DMS79 treated with DMSO at 0.1 percent for 48 hours (cell line): ENCODE data around the gene S100A9.
"Not testable (repeated sequence)": the region's sequence is repeated elsewhere in the genome, so short reads cannot be mapped to it uniquely, and the experiment has no call there.

ENCODE experiments used
- DNase-seq: peaks from one replicate; lab custom pipeline; 2025; lab: John Stamatoyannopoulos, UW

Gene S100A9

DNA sequence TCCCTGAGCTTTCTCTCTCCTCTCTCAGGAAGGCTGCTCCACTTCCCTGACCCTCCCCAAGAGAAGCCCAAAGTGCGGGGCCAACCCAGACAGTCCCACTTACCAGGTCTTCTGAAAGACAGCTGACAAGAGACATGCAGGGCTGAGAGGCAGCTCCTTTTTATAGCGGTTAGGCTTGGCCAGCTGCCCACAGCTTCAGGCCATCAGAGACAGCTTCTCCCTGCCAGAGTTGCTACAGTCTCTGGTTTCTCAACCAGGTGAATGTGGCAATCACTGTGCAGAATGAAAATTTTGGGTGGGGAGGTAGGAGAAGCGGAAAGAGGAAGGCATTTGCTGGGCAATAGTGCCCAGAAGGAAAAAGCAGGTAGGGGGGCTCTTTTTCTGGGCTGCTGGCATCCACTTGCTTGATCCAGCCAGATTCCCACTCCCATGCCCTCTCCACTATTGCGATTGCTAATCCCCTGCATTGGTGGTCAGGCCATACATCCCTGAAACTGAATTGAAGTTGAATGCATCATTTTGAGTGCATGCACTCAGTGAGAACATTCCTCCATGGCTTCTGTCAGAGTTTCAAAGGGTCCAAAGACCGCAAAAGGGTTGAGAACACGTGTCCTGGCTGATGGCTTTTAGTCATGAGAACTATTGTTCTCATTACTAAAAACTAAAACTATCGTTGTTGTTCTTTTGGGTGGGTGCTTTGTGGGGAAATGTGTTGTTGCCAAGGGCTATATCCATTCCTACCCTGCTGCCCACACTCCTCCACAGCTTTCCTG, 33.5 kb downstream of the S100A9 start, which contains the start of gene S100A8:
Gene S100A8, minus strand, starts transcription at position 136 of the 773 bp plus-strand sequence. CDS start 538 bp downstream, outside the sequence.
- no peak for DNase-seq

- DNase-seq, result no peak
These were observed 34.6 kb downstream of the S100A9 start for GRCh38 chr1:153392258-153392657.

DNA sequence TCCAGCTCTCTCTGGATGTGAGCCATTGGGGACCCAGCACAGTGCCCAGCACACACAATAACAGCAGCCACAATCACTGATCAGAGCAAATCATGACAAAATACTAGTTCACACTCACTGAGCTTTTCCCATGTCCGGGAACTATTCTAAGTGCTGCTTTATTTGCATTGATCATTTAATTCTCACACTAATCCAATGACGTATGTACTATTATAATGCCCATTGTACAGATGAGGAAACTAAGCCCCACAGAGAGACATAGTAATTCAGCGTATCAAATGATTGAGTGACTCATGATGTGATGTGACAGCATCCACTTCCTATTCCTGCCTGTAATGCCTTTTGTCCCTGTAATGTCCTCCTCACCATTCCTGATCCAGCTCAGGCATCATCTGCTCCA, 35.2 kb downstream of the S100A9 start:
- no peak for DNase-seq

DNA sequence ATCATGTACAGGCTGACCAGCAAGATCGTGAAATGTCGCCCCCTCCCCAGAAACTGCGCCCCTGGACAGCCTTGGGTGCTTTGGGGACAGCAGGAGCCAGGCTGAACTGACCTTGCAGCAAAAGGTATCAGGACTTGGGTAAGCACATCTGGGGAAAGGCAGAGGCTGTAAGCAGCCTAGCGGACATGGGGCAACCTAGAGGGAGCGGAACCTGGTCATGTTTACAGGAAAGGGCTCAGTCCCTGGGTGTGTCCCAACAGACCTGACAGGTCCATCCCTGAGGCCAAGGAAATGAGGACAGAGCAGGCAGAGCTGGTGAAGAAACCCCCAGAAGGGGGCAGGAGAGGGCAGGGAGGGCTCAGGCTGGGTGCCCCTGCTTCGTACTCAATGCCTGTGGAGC, 36.3 kb downstream of the S100A9 start:
- no peak for DNase-seq

DNA sequence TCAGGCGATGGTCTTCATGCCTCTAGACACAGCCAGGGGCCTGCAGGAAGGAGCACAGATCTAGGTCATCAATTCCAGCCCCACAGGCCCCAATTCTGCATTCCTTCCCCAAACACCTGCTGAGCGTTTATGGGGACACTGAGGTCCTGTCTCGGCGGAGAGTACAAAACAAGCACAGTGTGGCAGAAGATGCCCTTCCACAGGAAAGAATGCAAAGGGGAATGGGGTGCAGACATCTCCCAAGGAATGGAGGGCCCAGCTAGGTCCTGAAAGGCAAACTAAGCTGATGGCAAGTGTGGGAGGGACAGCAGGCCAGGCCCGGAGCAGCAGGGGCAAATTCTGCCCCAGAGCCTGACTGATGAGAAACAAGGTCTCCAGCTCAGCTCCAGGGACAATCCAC, 36.7 kb downstream of the S100A9 start:
- DNase-seq, result no peak

DNA sequence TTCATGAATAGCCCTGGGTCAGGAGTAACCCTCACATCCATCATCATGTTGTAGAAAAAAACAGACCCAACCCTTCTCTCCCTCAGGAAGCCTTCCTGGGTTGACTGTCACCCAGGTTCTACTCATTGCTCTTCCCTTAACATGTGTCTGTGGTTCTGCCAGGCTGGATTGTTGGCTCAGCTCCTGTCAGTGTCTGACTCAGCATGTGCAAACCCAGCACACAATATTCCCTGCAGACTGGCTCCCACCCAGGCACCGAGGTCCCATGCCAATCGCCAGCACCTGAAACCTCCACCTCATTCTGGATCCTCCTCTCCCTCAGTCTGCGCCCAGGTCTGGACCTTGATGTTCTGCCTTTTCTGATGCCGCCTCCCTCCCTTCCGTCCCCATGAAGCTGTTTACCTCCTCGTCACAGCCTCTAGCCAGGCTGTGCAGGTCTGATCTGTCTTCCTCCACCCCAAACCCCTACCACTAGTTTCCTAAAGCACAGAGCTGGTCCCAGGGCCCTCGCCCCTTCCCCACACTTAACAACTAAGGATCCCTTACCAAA, 37.6 kb downstream of the S100A9 start:
- no peak for DNase-seq

DNA sequence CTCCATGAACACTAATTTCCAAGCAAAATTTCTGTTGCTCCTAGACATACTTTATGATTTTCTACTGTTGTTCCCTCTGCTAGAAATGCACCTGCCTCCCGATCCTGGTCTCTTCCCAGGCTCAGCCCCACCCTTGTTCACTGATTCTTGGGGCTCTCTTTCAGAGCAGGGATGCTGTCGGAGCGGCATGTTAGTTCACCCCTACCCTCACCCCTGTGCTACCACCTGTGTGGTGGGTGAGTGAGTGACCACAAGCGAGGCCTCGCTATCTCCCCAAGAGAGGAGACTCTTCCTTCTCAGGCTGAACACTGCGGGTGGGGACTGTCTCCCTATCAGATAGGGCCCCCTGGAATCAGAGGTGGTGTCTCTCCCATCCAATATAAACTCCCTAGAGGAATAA, 38.1 kb downstream of the S100A9 start:
- DNase-seq, result no peak

DNA sequence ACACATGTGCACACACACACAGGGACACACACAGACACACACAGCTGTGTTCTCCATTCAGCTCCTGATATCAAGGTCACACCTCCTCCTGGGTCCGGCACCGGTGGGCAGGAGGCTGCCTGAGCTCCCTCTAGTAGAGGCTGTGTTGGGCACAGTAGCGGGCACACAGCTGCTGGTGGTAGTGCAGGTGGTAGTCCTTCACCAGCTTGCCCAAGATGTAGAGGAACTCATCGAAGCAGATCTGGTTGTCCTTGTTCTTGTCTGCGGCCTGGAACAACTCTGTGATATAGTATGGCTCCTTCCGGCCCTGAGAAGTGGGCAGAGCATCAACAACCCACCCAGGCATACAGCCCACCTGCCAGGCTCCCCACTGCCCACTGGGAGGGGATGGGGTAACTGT, 38.8 kb downstream of the S100A9 start:
- no peak for DNase-seq

GRCh38 chr1:153397051-153397923, 39.6 kb downstream of the S100A9 start:
- no peak for DNase-seq

DNA sequence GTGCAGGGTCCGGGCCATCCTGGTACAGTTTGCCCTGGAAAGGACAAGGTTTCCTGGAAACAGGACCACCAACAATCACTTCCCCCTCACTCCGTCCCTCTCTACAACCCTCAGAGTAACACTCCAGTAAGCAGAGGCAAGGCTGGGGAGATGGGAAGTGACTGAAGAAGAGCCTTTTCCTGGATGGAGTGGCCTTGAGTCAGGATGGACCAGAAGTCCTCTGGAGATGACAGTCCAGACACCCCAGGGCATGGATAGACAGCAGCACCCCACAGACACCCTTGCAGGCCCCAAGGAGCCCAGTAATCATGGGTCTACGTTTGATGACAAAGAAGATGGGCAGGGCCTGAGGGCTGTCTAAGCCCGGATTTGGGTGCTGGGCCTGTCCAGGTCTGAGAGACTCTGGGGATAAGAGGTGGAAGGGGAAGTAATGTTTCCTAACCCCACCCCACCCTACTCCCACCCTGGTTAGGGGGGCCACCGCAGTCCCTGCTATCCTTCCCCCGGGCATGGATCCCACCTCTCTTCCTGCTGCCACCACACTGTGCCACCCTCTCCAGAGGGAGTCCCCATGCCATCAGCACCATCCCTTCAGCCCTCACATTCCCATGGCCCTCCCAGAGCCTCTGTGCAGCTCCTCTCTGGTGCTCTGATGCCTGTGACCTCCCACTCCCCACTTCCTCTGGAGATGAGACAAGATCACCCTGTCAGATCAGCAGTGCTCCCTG, 40.4 kb downstream of the S100A9 start:
- no peak for DNase-seq

DNA sequence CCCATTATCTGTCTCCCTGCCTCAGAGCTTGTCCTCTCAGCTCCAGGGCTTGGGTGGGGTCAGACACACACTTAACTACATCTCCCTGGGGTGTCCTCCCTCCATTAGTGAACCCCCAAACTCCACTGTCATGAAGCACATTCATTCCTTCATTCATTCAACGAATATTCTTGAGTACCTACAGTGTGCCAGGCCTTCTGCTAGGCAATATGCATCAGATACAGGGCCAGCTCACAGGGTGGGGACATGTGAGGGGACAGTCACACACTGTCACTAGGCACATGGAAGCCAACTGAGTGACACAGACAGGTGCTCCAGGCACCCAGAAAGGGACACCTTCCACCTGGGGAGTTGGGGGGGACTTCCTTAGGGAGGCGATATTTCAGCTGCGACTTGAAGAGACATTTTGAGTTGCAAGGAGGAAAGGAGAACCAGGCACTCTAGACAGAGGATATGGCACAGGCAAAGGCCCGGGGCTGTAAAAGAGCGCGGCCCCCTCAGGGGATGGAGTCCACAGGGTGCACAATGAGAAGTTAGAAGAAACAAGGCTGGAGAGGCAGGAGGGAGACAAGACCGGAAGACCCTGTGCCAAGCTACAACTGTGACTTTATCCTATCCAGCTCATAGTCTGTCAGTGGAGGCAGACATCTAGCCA, 41.9 kb downstream of the S100A9 start:
- no peak for DNase-seq

- no peak for DNase-seq
These were observed 42.6 kb downstream of the S100A9 start for GRCh38 chr1:153400244-153400643.

- DNase-seq, result no peak
These were observed 43.8 kb downstream of the S100A9 start for GRCh38 chr1:153401461-153401860.

- no peak for DNase-seq
These were observed 44.6 kb downstream of the S100A9 start for GRCh38 chr1:153402226-153402625.

DNA sequence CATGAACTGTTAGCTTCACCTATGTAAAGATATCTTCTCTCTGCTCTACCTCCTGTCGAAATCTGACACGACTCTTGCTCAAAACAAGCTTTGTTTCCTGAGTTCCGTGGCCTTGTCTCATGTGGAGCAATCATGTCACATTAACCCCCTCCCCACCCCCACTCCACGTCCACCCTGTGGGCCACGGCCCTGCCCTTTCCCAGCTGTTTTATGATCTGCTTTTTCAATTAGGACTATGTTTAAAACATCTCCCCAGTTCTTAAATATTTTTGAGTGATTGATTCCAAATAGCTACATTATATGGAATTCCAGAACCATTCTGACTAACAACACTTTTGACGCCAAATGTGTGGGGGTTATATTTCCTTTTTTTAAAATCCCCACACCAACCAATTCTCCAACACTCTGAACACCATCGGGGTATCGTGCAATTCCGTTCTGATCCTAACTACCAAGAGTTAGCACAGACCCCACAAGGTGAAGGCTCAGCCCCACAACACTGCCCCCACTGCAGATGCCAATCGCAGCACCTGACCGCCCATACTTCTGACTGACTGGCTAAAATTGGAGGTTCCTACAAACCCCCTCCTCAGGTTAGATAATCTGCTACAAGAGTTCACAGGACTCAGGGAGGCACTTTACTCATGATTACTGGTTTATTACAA, 45.9 kb downstream of the S100A9 start:
- DNase-seq, result no peak

DNA sequence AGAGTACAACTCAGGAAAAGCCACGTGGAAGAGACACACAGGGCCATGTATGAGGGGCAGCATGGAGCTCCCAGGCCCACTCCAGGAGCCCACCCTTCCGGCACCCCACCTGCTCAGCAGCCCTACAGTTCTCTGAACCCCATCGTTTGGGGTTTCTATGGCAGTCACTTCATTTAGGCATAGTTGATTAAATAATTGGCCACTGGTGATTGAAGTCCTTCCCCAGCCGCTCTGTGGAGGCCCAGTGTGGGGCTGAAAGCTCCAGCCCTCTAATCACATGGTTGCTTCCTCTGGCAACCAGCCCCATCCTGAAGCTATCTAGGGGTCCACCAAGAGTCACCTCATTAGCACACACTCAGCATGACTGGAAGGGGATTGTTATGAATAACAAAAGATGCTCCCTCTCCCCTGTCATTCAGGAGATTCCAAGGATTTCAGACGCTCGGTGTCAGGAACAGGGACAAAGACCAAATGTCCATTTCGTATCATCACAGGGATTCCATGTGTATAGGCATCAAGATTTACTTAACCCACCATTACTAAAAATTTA, 46.5 kb downstream of the S100A9 start:
- DNase-seq, result no peak

DNA sequence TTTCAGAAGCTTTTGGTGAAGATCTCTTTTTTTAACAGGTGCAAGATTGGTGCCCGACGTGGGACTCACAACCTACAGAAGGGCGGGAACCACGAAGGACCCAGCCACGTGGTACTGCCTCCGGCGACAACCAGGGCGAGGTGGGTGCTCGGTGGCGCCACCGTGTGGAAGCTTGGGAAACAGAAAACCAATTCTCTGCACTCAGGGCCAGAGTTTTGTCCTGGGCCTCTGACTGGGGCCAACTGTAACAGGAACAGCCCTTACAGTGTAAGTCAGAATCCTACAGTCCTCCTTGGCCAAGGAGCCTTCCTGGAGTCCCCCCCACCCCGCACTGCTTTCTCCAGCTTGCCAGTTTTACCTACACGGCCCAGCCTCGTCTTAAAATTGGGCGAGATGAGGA, 47.1 kb downstream of the S100A9 start:
- DNase-seq, result no peak

DNA sequence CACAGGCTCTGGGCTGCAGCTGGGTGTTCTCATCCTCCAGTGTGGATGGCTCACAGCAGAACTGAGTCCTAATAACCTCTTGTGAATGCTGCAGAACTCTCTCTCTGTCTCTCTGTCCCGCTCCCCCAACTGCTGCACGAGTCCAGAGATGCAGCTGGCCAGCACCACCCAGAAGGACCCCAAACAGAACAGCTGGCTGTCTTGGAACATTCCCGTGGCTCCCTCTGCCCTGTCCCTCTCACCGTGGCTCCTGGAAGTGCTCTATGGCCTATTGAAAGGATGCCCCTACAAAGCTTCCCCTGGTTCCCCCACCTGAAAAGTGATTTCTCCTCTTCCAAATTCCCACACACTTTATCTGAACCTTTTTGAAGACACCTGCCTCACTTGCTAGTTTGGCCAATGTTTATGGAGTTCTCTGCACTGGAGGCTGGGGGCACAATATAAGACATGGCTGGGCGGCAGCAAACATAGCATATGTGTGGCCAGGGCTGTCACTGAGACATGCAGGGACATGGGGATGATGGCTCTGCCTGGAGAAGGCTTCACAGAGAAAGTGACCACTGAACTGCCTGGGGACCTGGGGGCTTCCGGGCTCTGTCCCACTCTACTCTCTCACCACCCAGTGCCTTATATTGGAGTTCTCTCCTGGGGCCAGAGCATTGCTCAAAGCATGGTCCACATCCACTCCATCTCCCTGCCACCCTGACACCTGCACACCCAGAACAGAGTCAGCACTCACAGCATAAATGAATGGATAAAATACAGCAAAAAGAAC, 48.4 kb downstream of the S100A9 start:
- DNase-seq, result not testable (repeated sequence)

- DNase-seq, result not testable (repeated sequence)
These were observed 49.6 kb downstream of the S100A9 start for GRCh38 chr1:153407274-153407673.
